Karpas-422 (cell line): ENCODE measurements around the gene SLC22A17. TPM values are rescaled to one million over a fixed set of nuclear protein-coding genes. Genes with fewer than 3 reads are reported as not detected.

Source experiments
- DNase-seq: peaks from one replicate; pipeline ENCODE4 v3.0.0-alpha.2; 2015
- H2AFZ ChIP-seq: fragments of 200-600 bp; sonication (generic); 2 replicates; pipeline ENCODE4 v1.6.1; 2014; ENCODE audit warnings: antibody characterized with exemption, low read length, mixed read lengths
- H3K27ac ChIP-seq: fragments of 200-600 bp; sonication (generic); 2 replicates; pipeline ENCODE4 v1.5.1; 2014; ENCODE audit warnings: mild to moderate bottlenecking, low read length, moderate library complexity
- H3K27me3 ChIP-seq: fragments of 200-600 bp; sonication (generic); 2 replicates; pipeline ENCODE4 v1.6.1; 2014; ENCODE audit warnings: low read length, mixed read lengths
- H3K36me3 ChIP-seq: fragments of 200-600 bp; sonication (generic); 2 replicates; pipeline ENCODE4 v1.6.1; 2014; ENCODE audit warnings: low read length, mixed read lengths; ENCODE audit not compliant: insufficient read depth
- H3K4me1 ChIP-seq: fragments of 200-600 bp; sonication (generic); 2 replicates; pipeline ENCODE4 v1.6.1; 2014; ENCODE audit warnings: mild to moderate bottlenecking, low read length, mixed read lengths
- H3K4me2 ChIP-seq: fragments of 200-600 bp; sonication (generic); 2 replicates; pipeline ENCODE4 v1.6.1; 2014; ENCODE audit warnings: low read length, low read depth, mild to moderate bottlenecking; ENCODE audit not compliant: poor library complexity, severe bottlenecking
- H3K4me3 ChIP-seq: fragments of 200-600 bp; sonication (generic); 2 replicates; pipeline ENCODE4 v1.5.1; 2014; ENCODE audit warnings: mild to moderate bottlenecking, antibody characterized with exemption, low read length, mixed read lengths
- H3K79me2 ChIP-seq: fragments of 200-600 bp; sonication (generic); 2 replicates; pipeline ENCODE4 v1.6.1; 2014; ENCODE audit warnings: mild to moderate bottlenecking, low read length, mixed read lengths
- H3K9ac ChIP-seq: fragments of 200-600 bp; sonication (generic); 2 replicates; pipeline ENCODE4 v1.6.0; 2014; ENCODE audit warnings: low read length
- H3K9me2 ChIP-seq: fragments of 200-600 bp; sonication (generic), shearing (Covaris generic); replicated peaks from 2 replicates; pipeline ENCODE4 v1.6.0; 2014; ENCODE audit warnings: mild to moderate bottlenecking, low read length, moderate library complexity; ENCODE audit not compliant: insufficient read depth
- H3K9me3 ChIP-seq: fragments of 300-700, 200-600 bp; sonication (generic); 2 replicates; pipeline ENCODE4 v1.6.1; 2014; ENCODE audit warnings: low read length, mixed read lengths
- H4K20me1 ChIP-seq: fragments of 200-600 bp; sonication (generic); 2 replicates; pipeline ENCODE4 v1.6.1; 2014; ENCODE audit warnings: mild to moderate bottlenecking, antibody characterized with exemption, low read length, low read depth; ENCODE audit not compliant: insufficient read depth
- total RNA-seq: library from RNA; depleted of rRNA; stranded (reverse); fragments of >200 nt; shearing (Covaris generic); gene quantifications from 2 replicates; pipeline ENCODE4 v1.2.3, GENCODE V29; 2014; ENCODE audit warnings: low replicate concordance

Gene SLC22A17
- total RNA-seq, 1 experiment from 2014 or later = not detected

- H3K9me3 ChIP-seq = no peaks in the 10 kb centered on the region
- no peaks in the 10 kb centered on the region for H3K79me2 ChIP-seq
- no peaks in the 10 kb centered on the region for H3K36me3 ChIP-seq
- no peak overlapping the region for H3K27ac ChIP-seq
- H3K4me3 ChIP-seq = no peak overlapping the region
- H3K27me3 ChIP-seq = no peaks in the 10 kb centered on the region
- H3K4me2 ChIP-seq = no peak overlapping the region
- H2AFZ ChIP-seq = no peak overlapping the region
- H3K4me1 ChIP-seq = no peaks in the 10 kb centered on the region
- H3K9ac ChIP-seq = no peak overlapping the region
- peak; percentile 88 for DNase-seq
- H4K20me1 ChIP-seq = no peaks in the 10 kb centered on the region; the same call in 1 of the 2 replicates
- H3K9me2 ChIP-seq = no peaks in the 10 kb centered on the region
Observed at GRCh38 chr14:23379366-23380196, 26.9 kb upstream of the SLC22A17 start.

GRCh38 chr14:23378612-23379220 is 26.0 kb upstream of the SLC22A17 start:
- H4K20me1 ChIP-seq = no peaks in the 10 kb centered on the region; the same call in 1 of the 2 replicates
- no peaks in the 10 kb centered on the region for H3K36me3 ChIP-seq
- H3K9me2 ChIP-seq = no peaks in the 10 kb centered on the region
- H2AFZ ChIP-seq = no peak overlapping the region
- no peak overlapping the region for H3K4me3 ChIP-seq
- no peaks in the 10 kb centered on the region for H3K9me3 ChIP-seq
- no peaks in the 10 kb centered on the region for H3K27me3 ChIP-seq
- H3K4me1 ChIP-seq = no peaks in the 10 kb centered on the region
- no peak overlapping the region for H3K4me2 ChIP-seq
- no peaks in the 10 kb centered on the region for H3K79me2 ChIP-seq
- no peak for DNase-seq
- no peak overlapping the region for H3K9ac ChIP-seq
- no peak overlapping the region for H3K27ac ChIP-seq

- no peaks in the 10 kb centered on the region for H3K36me3 ChIP-seq
- H3K9ac ChIP-seq = no peak overlapping the region
- H3K27me3 ChIP-seq = no peaks in the 10 kb centered on the region
- DNase-seq = no peak
- H3K4me1 ChIP-seq = no peaks in the 10 kb centered on the region
- H3K4me3 ChIP-seq = no peak overlapping the region
- no peak overlapping the region for H3K4me2 ChIP-seq
- no peaks in the 10 kb centered on the region for H3K79me2 ChIP-seq
- H3K9me3 ChIP-seq = no peaks in the 10 kb centered on the region
- H4K20me1 ChIP-seq = no peaks in the 10 kb centered on the region; the same call in 1 of the 2 replicates
- no peak overlapping the region for H2AFZ ChIP-seq
- no peak overlapping the region for H3K27ac ChIP-seq
- no peaks in the 10 kb centered on the region for H3K9me2 ChIP-seq
Observed at GRCh38 chr14:23377573-23378563, 25.2 kb upstream of the SLC22A17 start.

- Histone ChIP-seq H3K9ac (no peak overlapping the region), H3K79me2 (no peaks in the 10 kb centered on the region), H4K20me1 (no peaks in the 10 kb centered on the region; the same call in 1 of the 2 replicates), H2AFZ (no peak overlapping the region), H3K4me1 (no peaks in the 10 kb centered on the region), H3K4me2 (no peak overlapping the region), H3K27ac (no peak overlapping the region), H3K36me3 (no peaks in the 10 kb centered on the region), H3K27me3 (no peaks in the 10 kb centered on the region), H3K9me2 (no peaks in the 10 kb centered on the region), H3K9me3 (no peaks in the 10 kb centered on the region), H3K4me3 (no peak overlapping the region)
- DNase-seq = no peak
Observed at GRCh38 chr14:23377198-23377550, 24.5 kb upstream of the SLC22A17 start.

GRCh38 chr14:23376482-23377197 is 24.0 kb upstream of the SLC22A17 start, which contains the start of gene CMTM5:
CMTM5 (plus strand) TSS chr14:23377046; CDS start chr14:23377252, 206 bp downstream.
- Histone ChIP-seq H3K27me3 (no peaks in the 10 kb centered on the region), H3K4me2 (no peak within 1 kb of the TSS), H3K79me2 (no peaks in the 10 kb centered on the region), H3K9ac (no peak within 1 kb of the TSS), H3K4me1 (no peaks in the 10 kb centered on the region), H3K9me2 (no peaks in the 10 kb centered on the region), H3K36me3 (no peaks in the 10 kb centered on the region), H4K20me1 (no peaks in the 10 kb centered on the region; the same call in 1 of the 2 replicates), H3K9me3 (no peaks in the 10 kb centered on the region), H3K4me3 (no peak within 1 kb of the TSS), H2AFZ (no peak within 1 kb of the TSS), H3K27ac (no peak within 1 kb of the TSS)
- no peak for DNase-seq

GRCh38 chr14:23375527-23376251 is 23.0 kb upstream of the SLC22A17 start:
- no peak overlapping the region for H2AFZ ChIP-seq

GRCh38 chr14:23373041-23373440 is 20.4 kb upstream of the SLC22A17 start:
- no peak overlapping the region for H3K27ac ChIP-seq
- H3K79me2 ChIP-seq = no peaks in the 10 kb centered on the region
- no peak overlapping the region for H3K4me3 ChIP-seq
- no peaks in the 10 kb centered on the region for H3K9me2 ChIP-seq
- no peaks in the 10 kb centered on the region for H3K36me3 ChIP-seq
- H4K20me1 ChIP-seq = no peaks in the 10 kb centered on the region; the same call in 1 of the 2 replicates
- no peak overlapping the region for H3K9ac ChIP-seq
- H3K4me1 ChIP-seq = no peaks in the 10 kb centered on the region
- no peak overlapping the region for H3K4me2 ChIP-seq
- H3K27me3 ChIP-seq = no peaks in the 10 kb centered on the region
- no peak overlapping the region for H2AFZ ChIP-seq
- H3K9me3 ChIP-seq = no peaks in the 10 kb centered on the region
- no peak for DNase-seq

More at GRCh38 chr14:23375527-23376251, 23.0 kb upstream of the SLC22A17 start:
- Histone ChIP-seq H3K79me2 (no peaks in the 10 kb centered on the region), H3K27me3 (no peaks in the 10 kb centered on the region), H4K20me1 (no peaks in the 10 kb centered on the region; the same call in 1 of the 2 replicates), H3K36me3 (no peaks in the 10 kb centered on the region), H3K9ac (no peak overlapping the region), H3K9me2 (no peaks in the 10 kb centered on the region), H3K9me3 (no peaks in the 10 kb centered on the region), H3K4me1 (no peaks in the 10 kb centered on the region), H3K4me2 (no peak overlapping the region), H3K27ac (no peak overlapping the region), H3K4me3 (no peak overlapping the region)
- no peak for DNase-seq
